AG04450 (cell line): ENCODE data around the gene FNDC3B. TPM values are rescaled to one million over a fixed set of nuclear protein-coding genes. Genes with fewer than 3 reads are reported as not detected.

ENCODE experiments used
- CTCF ChIA-PET: fragments of 300-600, 350-600 bp; formaldehyde crosslinking; extraction: SDS; loops from one replicate; lab custom pipeline; 2022; ENCODE audit warnings: antibody characterized with exemption, inconsistent platforms; lab: Charles Lee
- POLR2A ChIA-PET: fragments of 350-600 bp; formaldehyde crosslinking; extraction: SDS; loops from one replicate; lab custom pipeline; 2021; ENCODE audit warnings: antibody characterized with exemption, inconsistent platforms; lab: Yijun Ruan, JAX
- DNase-seq: peaks from one replicate; pipeline ENCODE4 v3.0.0-alpha.2; 2011; ENCODE audit warnings: low read depth, low spot score
- H3K27ac ChIP-seq: one replicate; pipeline ENCODE4 v1.5.1; 2012; ENCODE audit warnings: low read depth, low read length, control low read depth
- H3K27me3 ChIP-seq: one replicate; pipeline ENCODE4 v1.6.0; 2012; ENCODE audit warnings: low read length; ENCODE audit not compliant: control insufficient read depth, insufficient read depth
- H3K4me3 ChIP-seq: 2 replicates; pipeline ENCODE4 v1.5.1; 2011; ENCODE audit warnings: mild to moderate bottlenecking, low read depth, low read length, control low read depth
- H3K9me3 ChIP-seq: 2 replicates; pipeline ENCODE4 v1.5.1; 2012; ENCODE audit warnings: low read length; ENCODE audit not compliant: control insufficient read depth, insufficient read depth
- polyA plus RNA-seq: library from polyadenylated mRNA; depleted of rRNA; stranded (reverse); fragments of >200 nt; gene quantifications from 2 replicates; pipeline ENCODE4 v1.2.3, GENCODE V29; 2011
- TF ChIP-seq, protein P1 (sequence below): IDR thresholded peaks from 2 replicates; pipeline ENCODE4 v1.5.1; 2011; ENCODE audit warnings: low read depth, low read length, control low read depth, inconsistent platforms

FNDC3B gene
- polyA plus RNA-seq, 1 experiment = 39.5 TPM

- CTCF ChIA-PET = no interaction called here
- no peaks in the 10 kb centered on the region for H3K9me3 ChIP-seq
- TF ChIP-seq, protein P1, sequence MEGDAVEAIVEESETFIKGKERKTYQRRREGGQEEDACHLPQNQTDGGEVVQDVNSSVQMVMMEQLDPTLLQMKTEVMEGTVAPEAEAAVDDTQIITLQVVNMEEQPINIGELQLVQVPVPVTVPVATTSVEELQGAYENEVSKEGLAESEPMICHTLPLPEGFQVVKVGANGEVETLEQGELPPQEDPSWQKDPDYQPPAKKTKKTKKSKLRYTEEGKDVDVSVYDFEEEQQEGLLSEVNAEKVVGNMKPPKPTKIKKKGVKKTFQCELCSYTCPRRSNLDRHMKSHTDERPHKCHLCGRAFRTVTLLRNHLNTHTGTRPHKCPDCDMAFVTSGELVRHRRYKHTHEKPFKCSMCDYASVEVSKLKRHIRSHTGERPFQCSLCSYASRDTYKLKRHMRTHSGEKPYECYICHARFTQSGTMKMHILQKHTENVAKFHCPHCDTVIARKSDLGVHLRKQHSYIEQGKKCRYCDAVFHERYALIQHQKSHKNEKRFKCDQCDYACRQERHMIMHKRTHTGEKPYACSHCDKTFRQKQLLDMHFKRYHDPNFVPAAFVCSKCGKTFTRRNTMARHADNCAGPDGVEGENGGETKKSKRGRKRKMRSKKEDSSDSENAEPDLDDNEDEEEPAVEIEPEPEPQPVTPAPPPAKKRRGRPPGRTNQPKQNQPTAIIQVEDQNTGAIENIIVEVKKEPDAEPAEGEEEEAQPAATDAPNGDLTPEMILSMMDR = 0 out of 2 replicates have a peak, but pooled peaks have one; percentile 3
- H3K27me3 ChIP-seq = no peaks in the 10 kb centered on the region
- H3K27ac ChIP-seq = no peak overlapping the region
- DNase-seq = no peak
- POLR2A ChIA-PET = no interaction called here
- H3K4me3 ChIP-seq = no peak overlapping the region
Measured at GRCh38 chr3:172074586-172074985, 35.2 kb downstream of the FNDC3B start.

GRCh38 chr3:172076212-172076611 is 36.8 kb downstream of the FNDC3B start:
- TF ChIP-seq, protein P1 = no peak
- no peak for DNase-seq
- no peaks in the 10 kb centered on the region for H3K9me3 ChIP-seq
- POLR2A ChIA-PET = no interaction called here
- H3K27me3 ChIP-seq = no peaks in the 10 kb centered on the region
- no peak overlapping the region for H3K4me3 ChIP-seq
- no peak overlapping the region for H3K27ac ChIP-seq
- CTCF ChIA-PET = no interaction called here

GRCh38 chr3:172077197-172077757 is 37.9 kb downstream of the FNDC3B start:
- no peaks in the 10 kb centered on the region for H3K9me3 ChIP-seq
- TF ChIP-seq, protein P1 = no peak
- no peak for DNase-seq
- POLR2A ChIA-PET = no interaction called here
- H3K4me3 ChIP-seq = no peak overlapping the region
- no peak overlapping the region for H3K27ac ChIP-seq
- H3K27me3 ChIP-seq = no peaks in the 10 kb centered on the region
- CTCF ChIA-PET = no interaction called here

- Histone ChIP-seq H3K4me3 (no peak overlapping the region), H3K27ac (no peak overlapping the region), H3K27me3 (no peaks in the 10 kb centered on the region), H3K9me3 (no peaks in the 10 kb centered on the region)
- no peak for DNase-seq
- TF ChIP-seq, protein P1 = no peak
- ChIA-PET CTCF (no interaction called here), POLR2A (no interaction called here)
Measured at GRCh38 chr3:172078244-172078643, 38.9 kb downstream of the FNDC3B start.

DNA sequence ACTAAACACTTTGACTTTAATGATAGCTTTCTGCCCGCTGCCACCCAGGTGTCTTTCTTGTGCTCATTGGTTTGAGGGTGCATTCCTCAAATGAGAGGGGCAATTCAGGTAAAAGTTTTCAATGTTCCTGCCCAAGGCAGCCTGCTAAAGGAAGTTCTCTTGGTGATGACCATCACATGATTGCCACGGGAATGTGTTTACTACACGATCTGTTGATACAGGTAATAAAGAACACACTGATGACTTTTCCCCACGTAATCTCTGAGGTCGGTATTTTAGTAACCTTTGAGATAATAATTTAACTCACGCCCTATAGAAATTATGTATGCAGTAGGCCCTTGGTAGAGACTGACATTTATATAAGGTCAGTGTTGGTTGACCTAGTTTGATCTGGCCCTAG is 39.3 kb downstream of the FNDC3B start:
- Histone ChIP-seq H3K27ac (no peak overlapping the region), H3K4me3 (no peak overlapping the region), H3K9me3 (no peaks in the 10 kb centered on the region), H3K27me3 (no peaks in the 10 kb centered on the region)
- ChIA-PET POLR2A (no interaction called here), CTCF (no interaction called here)
- TF ChIP-seq, protein P1 = no peak
- no peak for DNase-seq
